SK-N-SH (cell line): ENCODE data around the gene IPO11. TPM values are rescaled to one million over a fixed set of nuclear protein-coding genes. Genes with fewer than 3 reads are reported as not detected.

ENCODE experiments used
- CTCF ChIA-PET: fragments of 300-600, 350-600 bp; formaldehyde crosslinking; extraction: SDS; loops from one replicate; lab custom pipeline; 2021; lab: Yijun Ruan, JAX
- POLR2A ChIA-PET: fragments of 350-600 bp; sonication (Branson Sonifier 250); formaldehyde crosslinking; extraction: SDS; loops from one replicate; lab custom pipeline; 2020; ENCODE audit warnings: antibody characterized with exemption, inconsistent platforms; lab: Yijun Ruan, JAX
- DNase-seq: peaks from one replicate; pipeline ENCODE4 v3.0.0; 2012
- H2AFZ ChIP-seq: fragments of 200-600 bp; sonication (generic); 2 replicates; pipeline ENCODE4 v1.8.1; 2016; ENCODE audit warnings: antibody characterized with exemption, mild to moderate bottlenecking, low read depth
- H3F3A ChIP-seq: fragments of 200-600 bp; sonication (generic); replicated peaks from 2 replicates; pipeline ENCODE3; 2016; ENCODE audit warnings: antibody characterized with exemption, mild to moderate bottlenecking; ENCODE audit not compliant: insufficient read depth
- H3K27ac ChIP-seq, 2 experiments: fragments of 200-500 bp in 1 of 2; fragments of 200-600 bp in 1 of 2; sonication (Bioruptor generic) in 1 of 2; sonication (generic), shearing (Covaris generic) in 1 of 2; 2 replicates each; pipeline versions ENCODE4 v1.5.1 to v1.6.1; 2014 to 2016; ENCODE audit warnings: low read depth in 2 of 2, inconsistent platforms in 1 of 2, low read length in 1 of 2, mild to moderate bottlenecking in 1 of 2, mixed read lengths in 1 of 2
- H3K27me3 ChIP-seq: fragments of 200-600 bp; sonication (generic), shearing (Covaris generic); 2 replicates; pipeline ENCODE4 v1.6.1; 2016; ENCODE audit warnings: mixed run types; ENCODE audit not compliant: insufficient read depth
- H3K36me3 ChIP-seq, 2 experiments: fragments of 200-500 bp in 1 of 2; fragments of 200-600 bp in 1 of 2; sonication (Bioruptor generic) in 1 of 2; sonication (generic) in 1 of 2; replicated peaks in 1 of 2; 2 replicates each; pipeline versions ENCODE3 to v1.5.1; 2014 to 2016; ENCODE audit warnings: low read length in 1 of 2, mild to moderate bottlenecking in 1 of 2; ENCODE audit not compliant: insufficient read depth in 2 of 2, control insufficient read depth in 1 of 2
- H3K4me1 ChIP-seq, 2 experiments: fragments of 200-500 bp in 1 of 2; fragments of 200-600 bp in 1 of 2; sonication (Bioruptor generic) in 1 of 2; sonication (generic), shearing (Covaris generic) in 1 of 2; 2 replicates each; pipeline versions ENCODE4 v1.5.1 to v1.6.1; 2014 to 2016; ENCODE audit warnings: low read depth in 1 of 2, low read length in 1 of 2, mixed run types in 1 of 2; ENCODE audit not compliant: insufficient read depth in 2 of 2, control insufficient read depth in 1 of 2
- H3K4me2 ChIP-seq: fragments of 200-600 bp; sonication (generic), shearing (Covaris generic); 2 replicates; pipeline ENCODE4 v1.6.1; 2017; ENCODE audit warnings: mixed run types
- H3K4me3 ChIP-seq, 2 experiments: fragments of 200-500 bp in 1 of 2; fragments of 200-600 bp in 1 of 2; sonication (Bioruptor generic) in 1 of 2; sonication (generic), shearing (Covaris generic) in 1 of 2; 2 replicates each; pipeline versions ENCODE4 v1.5.1 to v1.8.1; 2014 to 2016; ENCODE audit warnings: low read depth in 2 of 2, inconsistent platforms in 1 of 2, low read length in 1 of 2, mild to moderate bottlenecking in 1 of 2, mixed read lengths in 1 of 2, moderate library complexity in 1 of 2
- H3K79me2 ChIP-seq: fragments of 200-600 bp; sonication (generic); 2 replicates; pipeline ENCODE4 v1.8.1; 2017; ENCODE audit warnings: mild to moderate bottlenecking; ENCODE audit not compliant: insufficient read depth
- H3K9ac ChIP-seq: fragments of 200-600 bp; sonication (generic); 2 replicates; pipeline ENCODE4 v1.6.1; 2017; ENCODE audit warnings: mixed run types
- H3K9me2 ChIP-seq: fragments of 200-600 bp; sonication (generic); 2 replicates; pipeline ENCODE4 v1.6.1; 2017; ENCODE audit warnings: mixed run types
- H3K9me3 ChIP-seq: fragments of 200-600 bp; sonication (generic); 2 replicates; pipeline ENCODE4 v1.6.1; 2017; ENCODE audit warnings: mixed run types, mild to moderate bottlenecking, moderate library complexity
- H4K20me1 ChIP-seq: fragments of 200-600 bp; sonication (generic); 2 replicates; pipeline ENCODE4 v1.6.1; 2017; ENCODE audit warnings: mild to moderate bottlenecking, mixed run types; ENCODE audit not compliant: insufficient read depth
- CHD2 ChIP-seq: fragments of 150-350 bp; IDR thresholded peaks from 2 replicates; pipeline ENCODE4 v1.6.1; 2018; ENCODE audit warnings: low read length; ENCODE audit not compliant: partially characterized antibody
- CTCF ChIP-seq: fragments of 200-600 bp; sonication (generic); IDR thresholded peaks from 2 replicates; pipeline ENCODE4 v1.6.1; 2017; ENCODE audit warnings: antibody characterized with exemption, mild to moderate bottlenecking, moderate library complexity
- EP300 ChIP-seq, 2 experiments: IDR thresholded peaks; 2 replicates each; pipeline versions ENCODE4 v1.4.0 to v1.6.1; 2012; ENCODE audit warnings: borderline replicate concordance in 1 of 2, low read depth in 1 of 2, low read length in 1 of 2
- EZH2phosphoT487 ChIP-seq: fragments of 200-600 bp; sonication (generic); IDR thresholded peaks from 2 replicates; pipeline ENCODE4 v1.6.1; 2017; ENCODE audit warnings: low read depth, mixed run types, mild to moderate bottlenecking, antibody characterized with exemption, moderate library complexity, borderline replicate concordance
- FOXJ3 ChIP-seq: sonication (generic); formaldehyde crosslinking; IDR thresholded peaks from 2 replicates; pipeline ENCODE4 v1.5.1; 2020; ENCODE audit warnings: mild to moderate bottlenecking, missing genetic modification reagents
- FOXM1 ChIP-seq: IDR thresholded peaks from 2 replicates; pipeline ENCODE4 v1.4.0; 2012; ENCODE audit warnings: low read depth, mild to moderate bottlenecking
- JUND ChIP-seq: IDR thresholded peaks from 2 replicates; pipeline ENCODE4 v1.4.0; 2012
- MAX ChIP-seq: IDR thresholded peaks from 2 replicates; pipeline ENCODE4 v1.4.0; 2012; ENCODE audit warnings: low read depth
- RAD21 ChIP-seq: IDR thresholded peaks from 2 replicates; pipeline ENCODE4 v1.6.1; 2012; ENCODE audit warnings: mild to moderate bottlenecking, low read length
- RCOR1 ChIP-seq: fragments of 150-350 bp; IDR thresholded peaks from 2 replicates; pipeline ENCODE4 v1.6.1; 2017; ENCODE audit warnings: antibody characterized with exemption, low read length
- REST ChIP-seq: IDR thresholded peaks from 2 replicates; pipeline ENCODE4 v1.6.1; 2012; ENCODE audit warnings: mild to moderate bottlenecking, low read depth, low read length, moderate library complexity
- RFX5 ChIP-seq: IDR thresholded peaks from 2 replicates; pipeline ENCODE4 v1.6.1; 2012; ENCODE audit warnings: mild to moderate bottlenecking, improper control_type of control experiment, low read length
- SMC3 ChIP-seq: IDR thresholded peaks from 2 replicates; pipeline ENCODE4 v1.6.1; 2012; ENCODE audit warnings: low read depth, low read length, improper control_type of control experiment
- TAF1 ChIP-seq: IDR thresholded peaks from 2 replicates; pipeline ENCODE4 v1.6.1; 2012; ENCODE audit warnings: low read depth, mild to moderate bottlenecking, low read length, moderate library complexity, borderline replicate concordance
- TCF12 ChIP-seq: IDR thresholded peaks from 2 replicates; pipeline ENCODE4 v1.4.0; 2012
- YY1 ChIP-seq: IDR thresholded peaks from 2 replicates; pipeline ENCODE4 v1.4.0; 2012; ENCODE audit warnings: low read depth, mild to moderate bottlenecking
- WGBS: methylation state at CpG from one replicate; pipeline ENCODE4 v1.1.6; 2017; ENCODE audit warnings: low lambda C conversion rate; 5-methylcytosine and 5-hydroxymethylcytosine counted together
- polyA plus RNA-seq, 3 experiments: library from polyadenylated mRNA; depleted of rRNA; stranded (reverse); fragments of >200 nt; gene quantifications; 2 replicates each; pipeline ENCODE4 v1.2.3, GENCODE V29; 2012
- TF ChIP-seq, protein P1 (sequence below): fragments of 150-350 bp; IDR thresholded peaks from 2 replicates; pipeline ENCODE4 v1.6.1; 2017; ENCODE audit warnings: antibody characterized with exemption, low read length, low read depth, borderline replicate concordance
- TF ChIP-seq, protein P2 (sequence below): IDR thresholded peaks from 2 replicates; pipeline ENCODE4 v1.4.0; 2012; ENCODE audit warnings: low read depth, borderline replicate concordance

The IPO11 gene
- polyA plus RNA-seq, 1 of the 3 experiments (the other 2 are of a cell fraction): 8.1 TPM

GRCh38 chr5:62374090-62374489 is 38.5 kb upstream of the IPO11 start:
- TF ChIP-seq CTCF (no peak), YY1 (no peak), FOXM1 (no peak), RCOR1 (no peak), REST (no peak), FOXJ3 (CRISPR knock-in tag) (no peak), RAD21 (no peak), TCF12 (no peak), CHD2 (no peak), MAX (no peak), JUND (no peak), SMC3 (no peak), RFX5 (no peak), EP300 (IDR thresholded peaks at IDR 0.05; ENCODE audit: borderline replicate concordance in 1 of 2, low read depth in 1 of 2, low read length in 1 of 2) (no peak), TAF1 (no peak), EZH2phosphoT487 (no peak)
- TF ChIP-seq, protein P1, sequence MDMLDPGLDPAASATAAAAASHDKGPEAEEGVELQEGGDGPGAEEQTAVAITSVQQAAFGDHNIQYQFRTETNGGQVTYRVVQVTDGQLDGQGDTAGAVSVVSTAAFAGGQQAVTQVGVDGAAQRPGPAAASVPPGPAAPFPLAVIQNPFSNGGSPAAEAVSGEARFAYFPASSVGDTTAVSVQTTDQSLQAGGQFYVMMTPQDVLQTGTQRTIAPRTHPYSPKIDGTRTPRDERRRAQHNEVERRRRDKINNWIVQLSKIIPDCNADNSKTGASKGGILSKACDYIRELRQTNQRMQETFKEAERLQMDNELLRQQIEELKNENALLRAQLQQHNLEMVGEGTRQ: no peak
- TF ChIP-seq, protein P2, sequence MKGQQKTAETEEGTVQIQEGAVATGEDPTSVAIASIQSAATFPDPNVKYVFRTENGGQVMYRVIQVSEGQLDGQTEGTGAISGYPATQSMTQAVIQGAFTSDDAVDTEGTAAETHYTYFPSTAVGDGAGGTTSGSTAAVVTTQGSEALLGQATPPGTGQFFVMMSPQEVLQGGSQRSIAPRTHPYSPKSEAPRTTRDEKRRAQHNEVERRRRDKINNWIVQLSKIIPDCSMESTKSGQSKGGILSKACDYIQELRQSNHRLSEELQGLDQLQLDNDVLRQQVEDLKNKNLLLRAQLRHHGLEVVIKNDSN: no peak
- no peak overlapping the region for H3K27ac ChIP-seq
- peaks cover 19% of the 10 kb centered on the region for H3F3A ChIP-seq
- no peaks in the 10 kb centered on the region for H3K27me3 ChIP-seq
- no peak overlapping the region for H3K4me3 ChIP-seq
- H3K9ac ChIP-seq: no peak overlapping the region
- peaks cover 0 to 10% of the 10 kb centered on the region in 2 experiments; a peak in 1 of 4 replicates for H3K4me1 ChIP-seq
- peaks cover 58 to 67% of the 10 kb centered on the region in 2 experiments for H3K36me3 ChIP-seq
- H3K9me3 ChIP-seq: no peaks in the 10 kb centered on the region
- no peak overlapping the region for H3K4me2 ChIP-seq
- DNase-seq: no peak
- no peaks in the 10 kb centered on the region for H3K79me2 ChIP-seq
- 92% methylated on average over 1 of the region's 1 CpG for WGBS
- H4K20me1 ChIP-seq: no peaks in the 10 kb centered on the region
- ChIA-PET CTCF (no interaction called here), POLR2A (no interaction called here)
- H2AFZ ChIP-seq: no peak overlapping the region
- H3K9me2 ChIP-seq: no peaks in the 10 kb centered on the region
